ENCODE data around the gene ZSWIM3. TPM values are rescaled to one million over a fixed set of nuclear protein-coding genes. Genes with fewer than 3 reads are reported as not detected.

The ZSWIM3 gene
- total RNA-seq, 2 experiments from 2014 or later: 0.36 to 0.44 TPM

DNA sequence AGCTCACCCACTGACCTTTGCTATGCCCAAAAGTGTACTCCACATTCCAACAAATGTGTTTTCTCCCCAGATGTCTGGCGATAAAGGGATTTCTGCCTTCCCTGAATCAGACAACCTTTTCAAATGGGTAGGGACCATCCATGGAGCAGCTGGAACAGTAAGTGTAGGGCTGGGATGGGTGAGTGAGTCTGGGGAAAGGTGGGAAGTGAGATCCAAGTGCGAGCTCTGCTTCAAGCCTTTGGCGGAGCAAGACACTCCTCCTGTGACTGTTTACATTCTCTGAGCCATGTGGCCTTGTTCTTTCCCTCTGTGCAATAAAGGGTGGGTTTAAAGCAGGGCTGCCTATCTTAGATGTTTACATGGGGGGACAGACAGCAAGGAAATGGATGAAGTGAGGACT, 43.1 kb upstream of the ZSWIM3 start:
- DNase-seq (no peak), ATAC-seq (ENCODE audit: poor library complexity) (no peak)
- H3K27ac Mint-ChIP-seq: no peak overlapping the region
- Histone ChIP-seq H3K27ac (ENCODE audit: low read depth in 1 of 2, low read length in 2 of 2) (no peak overlapping the region), H3K4me3 (ENCODE audit: low read length) (no peak overlapping the region), H3K4me1 (ENCODE audit: insufficient read depth, low read length) (peaks cover 16% of the 10 kb centered on the region), H3K36me3 (ENCODE audit: insufficient read depth, low read length) (peaks cover 21% of the 10 kb centered on the region), H3K9me3 (ENCODE audit: control insufficient read depth in 1 of 2, insufficient read depth in 1 of 2, low read length in 2 of 2) (no peaks in the 10 kb centered on the region), H3K27me3 (ENCODE audit: control insufficient read depth in 1 of 2, insufficient read depth in 2 of 2, low read length in 2 of 2) (no peaks in the 10 kb centered on the region)
- H3K4me1 Mint-ChIP-seq (ENCODE audit: low read depth): peaks cover 15% of the 10 kb centered on the region
- TF ChIP-seq, protein P1, sequence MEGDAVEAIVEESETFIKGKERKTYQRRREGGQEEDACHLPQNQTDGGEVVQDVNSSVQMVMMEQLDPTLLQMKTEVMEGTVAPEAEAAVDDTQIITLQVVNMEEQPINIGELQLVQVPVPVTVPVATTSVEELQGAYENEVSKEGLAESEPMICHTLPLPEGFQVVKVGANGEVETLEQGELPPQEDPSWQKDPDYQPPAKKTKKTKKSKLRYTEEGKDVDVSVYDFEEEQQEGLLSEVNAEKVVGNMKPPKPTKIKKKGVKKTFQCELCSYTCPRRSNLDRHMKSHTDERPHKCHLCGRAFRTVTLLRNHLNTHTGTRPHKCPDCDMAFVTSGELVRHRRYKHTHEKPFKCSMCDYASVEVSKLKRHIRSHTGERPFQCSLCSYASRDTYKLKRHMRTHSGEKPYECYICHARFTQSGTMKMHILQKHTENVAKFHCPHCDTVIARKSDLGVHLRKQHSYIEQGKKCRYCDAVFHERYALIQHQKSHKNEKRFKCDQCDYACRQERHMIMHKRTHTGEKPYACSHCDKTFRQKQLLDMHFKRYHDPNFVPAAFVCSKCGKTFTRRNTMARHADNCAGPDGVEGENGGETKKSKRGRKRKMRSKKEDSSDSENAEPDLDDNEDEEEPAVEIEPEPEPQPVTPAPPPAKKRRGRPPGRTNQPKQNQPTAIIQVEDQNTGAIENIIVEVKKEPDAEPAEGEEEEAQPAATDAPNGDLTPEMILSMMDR (IDR thresholded peaks at IDR 0.05): no peak
- H3K36me3 Mint-ChIP-seq (ENCODE audit: low read depth): peaks cover 27% of the 10 kb centered on the region
- no peak overlapping the region for H3K4me3 Mint-ChIP-seq
- H3K27me3 Mint-ChIP-seq: peaks cover 6% of the 10 kb centered on the region
- POLR2A ChIA-PET: no interaction called here
- intact Hi-C loops (cut with DNase I, micrococcal nuclease): loop anchor here in 1 of 2 experiments (5.0 kb wide), 2 partner anchors 43 to 78 kb away; partner anchors contain the start of genes ACOT8, CTSA, NEURL2 and ZSWIM3
- H3K9me3 Mint-ChIP-seq: no peaks in the 10 kb centered on the region
- CTCF ChIA-PET: interaction anchor here (1.0 kb wide), 1 partner anchor 15 kb away, joined by 4 read pairs; no protein-coding TSS in a partner anchor

DNA sequence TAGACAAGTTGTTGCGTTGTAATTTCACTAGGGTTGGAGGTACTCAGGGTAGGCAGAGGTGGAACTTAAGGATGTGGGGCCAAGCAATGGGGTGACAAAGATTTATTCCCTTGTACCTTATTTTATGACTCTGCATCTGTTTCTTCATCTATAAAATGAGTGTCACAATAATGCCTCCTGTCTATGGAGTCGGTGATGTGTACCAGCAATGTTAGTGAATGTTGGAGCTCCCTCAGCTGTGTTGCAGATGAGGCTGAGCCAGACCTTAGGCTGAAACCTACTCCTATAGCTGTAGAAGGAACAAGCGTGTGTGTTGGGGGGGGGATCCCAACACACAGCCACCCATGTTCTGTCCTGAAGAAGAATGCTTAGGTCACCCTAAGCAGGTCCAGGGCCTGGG, 40.5 kb upstream of the ZSWIM3 start:
- Histone ChIP-seq H3K27me3 (ENCODE audit: control insufficient read depth in 1 of 2, insufficient read depth in 2 of 2, low read length in 2 of 2) (no peaks in the 10 kb centered on the region), H3K4me3 (ENCODE audit: low read length) (no peak overlapping the region), H3K4me1 (ENCODE audit: insufficient read depth, low read length) (peaks cover 12% of the 10 kb centered on the region), H3K9me3 (ENCODE audit: control insufficient read depth in 1 of 2, insufficient read depth in 1 of 2, low read length in 2 of 2) (no peaks in the 10 kb centered on the region), H3K27ac (ENCODE audit: low read depth in 1 of 2, low read length in 2 of 2) (no peak overlapping the region), H3K36me3 (ENCODE audit: insufficient read depth, low read length) (no peaks in the 10 kb centered on the region)
- DNase-seq (no peak), ATAC-seq (ENCODE audit: poor library complexity) (no peak)
- Mint-ChIP-seq H3K27ac (no peak overlapping the region), H3K27me3 (peaks cover 17% of the 10 kb centered on the region), H3K9me3 (no peaks in the 10 kb centered on the region), H3K4me1 (ENCODE audit: low read depth) (peaks cover 9% of the 10 kb centered on the region), H3K36me3 (ENCODE audit: low read depth) (peaks cover 5% of the 10 kb centered on the region), H3K4me3 (no peak overlapping the region)
- ChIA-PET CTCF (interaction anchor here (0.7 kb wide), 1 partner anchor 11 kb away, joined by 3 read pairs; no protein-coding TSS in a partner anchor), POLR2A (no interaction called here)
- TF ChIP-seq, protein P1 (IDR thresholded peaks at IDR 0.05): no peak
- intact Hi-C loops (cut with DNase I, micrococcal nuclease): no loop called here

DNA sequence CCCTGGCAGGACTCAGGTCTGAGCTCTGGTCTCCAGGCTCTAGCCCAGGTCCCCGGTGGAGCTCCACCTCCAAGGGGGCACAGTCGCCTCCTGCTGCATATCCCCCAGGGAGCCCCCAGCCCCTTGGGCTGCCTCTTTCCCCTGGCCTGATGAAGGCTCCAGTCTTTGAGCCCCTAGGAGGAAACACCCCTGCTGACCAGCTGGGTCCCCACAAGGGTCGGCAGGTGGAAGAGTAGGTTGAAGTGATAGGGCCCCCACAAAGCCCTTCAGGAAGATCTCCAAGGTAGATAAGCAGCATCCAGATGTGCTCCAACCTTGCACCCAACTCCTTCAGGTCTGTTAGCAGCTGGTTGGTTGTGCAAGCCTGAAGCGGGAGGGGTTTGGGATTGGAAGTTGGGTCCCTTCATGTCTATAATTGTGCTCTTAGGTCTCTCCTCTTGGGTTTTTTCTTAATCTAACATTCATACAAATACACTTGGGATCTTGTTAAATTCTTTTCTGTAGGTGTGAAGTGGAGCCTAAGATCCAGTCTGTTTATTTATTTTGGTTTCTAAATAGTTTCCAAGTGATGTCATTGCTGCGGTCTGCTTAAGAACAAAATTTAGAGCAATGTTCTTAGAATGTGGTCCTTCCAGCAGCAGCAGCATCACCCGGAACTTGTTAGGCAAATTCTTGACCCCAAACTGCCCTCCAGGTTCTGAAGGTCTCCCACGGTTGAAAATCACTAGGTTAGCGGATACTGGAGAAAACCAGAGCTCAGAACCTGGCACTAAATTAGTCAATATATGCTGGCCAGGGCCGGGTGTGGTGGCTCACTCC, 39.8 kb upstream of the ZSWIM3 start:
- H3K9me3 Mint-ChIP-seq: no peaks in the 10 kb centered on the region

More for the DNA sequence above, 39.8 kb upstream of the ZSWIM3 start:
- H3K36me3 Mint-ChIP-seq (ENCODE audit: low read depth): no peaks in the 10 kb centered on the region
- TF ChIP-seq, protein P1 (IDR thresholded peaks at IDR 0.05): no peak
- H3K27ac ChIP-seq (ENCODE audit: low read depth in 1 of 2, low read length in 2 of 2): no peak overlapping the region
- H3K4me3 ChIP-seq (ENCODE audit: low read length): no peak overlapping the region
- H3K27me3 Mint-ChIP-seq: peaks cover 24% of the 10 kb centered on the region
- intact Hi-C loops (cut with DNase I, micrococcal nuclease): no loop called here
- no peak overlapping the region for H3K27ac Mint-ChIP-seq
- H3K27me3 ChIP-seq (ENCODE audit: control insufficient read depth in 1 of 2, insufficient read depth in 2 of 2, low read length in 2 of 2): peaks cover under 1 to 2% of the 10 kb centered on the region in 2 experiments
- no peaks in the 10 kb centered on the region for H3K36me3 ChIP-seq (ENCODE audit: insufficient read depth, low read length)
- H3K4me1 ChIP-seq (ENCODE audit: insufficient read depth, low read length): peaks cover 8% of the 10 kb centered on the region
- no peaks in the 10 kb centered on the region for H3K9me3 ChIP-seq (ENCODE audit: control insufficient read depth in 1 of 2, insufficient read depth in 1 of 2, low read length in 2 of 2)
- no peak overlapping the region for H3K4me3 Mint-ChIP-seq
- no peak for ATAC-seq (ENCODE audit: poor library complexity)
- POLR2A ChIA-PET: no interaction called here
- no peak for DNase-seq
- CTCF ChIA-PET: interaction anchor here (0.7 kb wide), 1 partner anchor 12 kb away, joined by 3 read pairs; no protein-coding TSS in a partner anchor
- H3K4me1 Mint-ChIP-seq (ENCODE audit: low read depth): peaks cover 2% of the 10 kb centered on the region
